Ramos (cell line): Measurements from ENCODE around the gene PDP2.

Experiments used
- in situ Hi-C: fragments of 300-500 bp; cut with MboI; formaldehyde crosslinking; loops from one replicate; pipeline ENCODE4 v1.14.3; 2022; ENCODE audit warnings: low sequenced_read_pairs; ENCODE audit not compliant: unreplicated experiment

PDP2 gene

DNA sequence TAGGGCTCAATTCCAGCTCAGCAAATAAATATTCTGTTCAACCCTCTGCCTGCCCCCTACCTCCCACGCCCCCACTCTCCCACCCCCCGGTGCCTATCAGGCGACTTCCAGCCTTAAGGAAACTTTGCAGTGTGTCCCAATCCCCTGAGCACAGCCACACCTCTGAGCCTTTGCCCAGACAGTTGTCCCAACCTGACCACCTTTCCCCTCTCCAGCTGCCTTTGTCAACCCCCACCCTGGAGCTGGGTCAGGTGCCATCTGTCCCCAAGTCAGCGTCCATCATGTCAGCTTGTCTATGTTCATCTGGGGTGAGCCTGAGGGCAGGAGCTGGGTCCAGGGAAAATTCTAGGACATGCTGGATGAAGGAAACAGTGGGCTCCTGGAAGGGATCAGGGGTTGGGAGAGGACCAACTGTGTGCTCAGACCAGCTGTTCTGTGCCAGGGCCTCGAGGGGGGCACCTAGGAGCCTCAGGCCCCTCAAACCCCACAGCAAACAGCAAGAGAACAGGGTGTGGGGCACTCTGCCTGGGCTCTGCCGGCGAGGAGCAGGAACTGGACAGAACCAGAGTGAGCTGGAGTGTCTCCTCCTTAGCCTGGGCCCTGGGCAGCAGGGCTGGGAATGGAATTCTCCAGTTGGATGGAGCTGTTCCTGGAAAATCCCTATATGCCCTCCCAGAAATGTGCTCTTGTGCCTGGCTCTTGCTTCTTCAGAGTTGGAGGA, 20.6 kb downstream of the PDP2 start:
- in situ Hi-C loops = no loop called here

DNA sequence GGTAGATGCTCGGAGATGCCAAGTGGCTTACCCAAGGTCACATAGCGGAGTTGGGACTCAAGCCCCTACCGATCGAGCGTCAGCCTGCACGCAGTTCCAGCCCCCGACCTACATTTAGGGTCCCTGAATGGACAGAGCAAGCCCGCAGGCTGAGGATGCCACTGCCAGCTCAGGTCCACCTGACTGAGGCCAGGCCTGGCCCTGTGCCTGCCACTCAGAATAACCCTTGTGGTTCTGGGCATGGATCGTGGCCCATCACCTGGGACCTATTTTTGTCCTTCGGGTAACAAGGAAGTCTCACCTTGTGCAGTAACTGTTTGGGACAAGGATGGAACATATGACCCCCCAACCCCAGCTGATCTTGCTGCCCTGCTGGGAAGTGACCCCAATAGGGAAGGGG, 21.3 kb downstream of the PDP2 start:
- in situ Hi-C loops = no loop called here

DNA sequence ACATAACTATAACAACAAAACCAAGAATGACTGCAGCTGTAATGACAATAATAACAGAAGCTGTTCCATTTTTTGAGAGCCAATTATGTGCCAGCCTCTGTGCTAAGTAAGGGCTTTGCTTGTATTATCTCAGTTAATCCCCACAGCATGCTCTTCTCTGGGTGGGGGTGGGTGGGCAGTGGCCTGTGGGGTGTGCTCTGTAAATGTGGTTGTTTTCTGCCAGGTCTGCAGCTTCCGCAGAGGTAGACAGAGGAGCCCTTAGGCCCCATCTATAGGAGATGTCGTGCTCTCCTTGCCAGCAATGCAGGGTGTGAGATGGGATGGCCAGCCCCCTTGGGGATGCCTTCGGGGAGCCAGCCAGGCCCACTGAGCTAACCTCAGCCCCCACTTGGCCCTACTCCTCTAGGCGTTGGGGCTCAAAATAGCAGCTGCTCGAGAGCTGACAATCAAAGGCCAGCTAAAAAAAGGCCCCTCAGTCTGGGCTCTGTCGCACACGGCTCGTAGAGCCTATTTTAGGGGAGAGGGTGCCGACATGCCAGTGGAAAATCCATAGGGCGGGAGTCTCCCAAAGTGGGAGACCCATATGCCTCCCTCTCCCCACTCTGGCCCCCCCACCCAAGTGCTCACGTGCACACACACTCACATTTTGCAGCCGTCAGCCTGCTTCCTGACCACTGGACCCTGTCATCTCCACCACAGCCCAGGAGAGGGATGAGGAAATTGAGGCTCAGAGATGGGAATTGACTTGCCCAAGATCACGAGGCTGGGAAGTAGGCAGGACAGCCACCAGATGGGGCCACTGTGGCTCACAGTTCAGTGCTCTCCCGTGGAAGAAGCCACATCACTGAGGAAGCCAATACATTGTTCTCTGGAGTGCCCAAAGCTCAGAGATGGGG, 22.6 kb downstream of the PDP2 start:
- in situ Hi-C loops = no loop called here

DNA sequence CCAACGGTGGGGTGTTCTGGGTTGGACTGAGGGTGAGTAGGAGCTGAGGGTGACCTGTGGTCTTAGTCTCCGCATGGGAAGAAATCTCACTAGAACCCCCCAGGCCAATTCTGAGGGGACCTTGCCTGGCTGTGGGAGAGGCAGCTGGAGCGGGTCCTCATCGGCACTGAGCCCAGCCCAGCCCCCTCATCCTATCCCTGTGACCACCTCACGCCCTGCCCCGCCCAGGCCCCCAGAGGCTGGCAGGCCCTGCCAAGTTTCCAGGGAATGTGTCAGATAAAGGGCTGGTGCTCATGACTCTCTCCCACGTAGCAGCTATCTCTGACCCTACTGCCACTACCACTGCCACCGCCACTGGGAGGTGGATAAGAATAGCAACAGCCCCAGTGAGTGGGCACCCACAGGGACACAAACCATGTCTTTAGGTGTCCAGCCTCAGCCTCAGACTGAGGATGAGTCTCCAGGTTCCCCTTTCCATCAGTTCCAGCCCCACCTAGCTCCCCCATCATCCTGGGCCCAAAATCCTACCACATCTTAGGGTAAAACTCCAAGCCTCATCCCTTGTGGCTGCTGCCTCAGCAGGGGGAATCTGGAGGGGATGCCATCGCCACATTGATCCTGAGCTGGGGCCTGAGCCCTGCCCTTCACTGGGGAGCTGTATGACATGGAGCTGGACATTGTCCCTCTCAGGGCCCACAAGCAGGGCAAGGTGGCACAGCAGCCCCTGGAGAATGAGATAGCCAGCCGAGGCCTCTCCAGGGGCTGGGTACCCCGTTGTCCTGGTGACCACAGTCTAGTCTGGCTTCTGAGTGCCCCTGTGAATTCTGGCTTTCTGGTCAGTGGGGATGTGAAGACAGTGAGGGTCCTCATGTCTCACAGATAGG, 23.5 kb downstream of the PDP2 start:
- in situ Hi-C loops = no loop called here

DNA sequence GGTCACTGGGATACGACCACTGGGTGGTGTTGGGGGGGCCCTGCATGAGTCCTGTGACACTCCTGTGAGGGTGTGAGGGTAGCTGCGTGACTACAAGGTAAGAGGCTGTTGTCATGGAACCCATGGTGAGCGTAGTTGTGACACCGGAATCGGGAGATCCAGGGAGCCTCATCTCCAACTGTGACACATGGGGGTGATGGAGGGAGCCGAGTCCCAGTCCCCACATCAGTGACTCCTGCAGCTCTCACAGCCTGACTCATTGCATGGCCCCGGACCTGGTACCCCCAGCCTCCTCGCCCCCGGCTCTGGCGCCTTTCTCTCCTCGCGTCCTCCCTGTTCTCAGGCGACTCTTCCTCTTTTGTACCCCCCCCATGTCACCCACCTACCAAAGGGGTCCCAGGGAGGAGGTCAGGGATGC, 24.1 kb downstream of the PDP2 start:
- in situ Hi-C loops = no loop called here

DNA sequence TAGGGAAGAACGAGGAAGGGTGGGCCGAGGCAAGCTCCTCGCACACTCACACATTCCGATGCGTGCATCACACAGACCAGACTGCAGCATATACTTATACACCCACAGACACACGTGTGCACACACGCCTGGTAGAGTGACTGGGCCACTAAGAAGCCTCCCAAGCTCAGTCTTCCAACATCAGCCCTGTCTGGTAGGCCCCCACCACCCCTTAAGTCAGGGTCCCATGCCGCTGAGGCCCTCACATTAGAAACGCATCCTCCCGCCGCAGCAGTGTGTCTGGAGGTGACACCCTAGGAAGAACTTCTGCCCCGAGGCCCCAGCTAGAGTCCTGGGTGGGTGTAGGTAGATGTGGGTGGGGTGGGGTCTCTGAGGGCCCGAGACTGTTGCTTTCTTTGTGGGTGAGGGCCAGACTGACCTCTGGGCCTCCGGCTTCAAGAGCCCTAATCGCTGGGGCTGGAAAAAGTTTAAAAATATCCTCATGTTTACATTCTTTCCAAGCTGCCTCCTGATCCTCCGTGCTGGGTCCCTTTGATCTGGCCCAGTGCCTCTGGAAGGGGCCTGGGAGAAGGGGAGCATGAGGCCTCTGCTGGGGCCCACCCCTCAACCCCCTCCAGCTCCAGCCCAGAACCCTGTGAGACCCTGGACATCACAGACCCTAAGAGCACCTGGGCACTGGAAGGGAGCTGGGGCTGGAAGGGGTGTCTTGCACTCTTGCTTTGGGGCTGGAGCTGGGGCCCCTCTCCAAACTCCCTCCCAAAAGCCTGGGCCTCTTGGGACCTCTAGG, 24.7 kb downstream of the PDP2 start:
- in situ Hi-C loops = no loop called here

DNA sequence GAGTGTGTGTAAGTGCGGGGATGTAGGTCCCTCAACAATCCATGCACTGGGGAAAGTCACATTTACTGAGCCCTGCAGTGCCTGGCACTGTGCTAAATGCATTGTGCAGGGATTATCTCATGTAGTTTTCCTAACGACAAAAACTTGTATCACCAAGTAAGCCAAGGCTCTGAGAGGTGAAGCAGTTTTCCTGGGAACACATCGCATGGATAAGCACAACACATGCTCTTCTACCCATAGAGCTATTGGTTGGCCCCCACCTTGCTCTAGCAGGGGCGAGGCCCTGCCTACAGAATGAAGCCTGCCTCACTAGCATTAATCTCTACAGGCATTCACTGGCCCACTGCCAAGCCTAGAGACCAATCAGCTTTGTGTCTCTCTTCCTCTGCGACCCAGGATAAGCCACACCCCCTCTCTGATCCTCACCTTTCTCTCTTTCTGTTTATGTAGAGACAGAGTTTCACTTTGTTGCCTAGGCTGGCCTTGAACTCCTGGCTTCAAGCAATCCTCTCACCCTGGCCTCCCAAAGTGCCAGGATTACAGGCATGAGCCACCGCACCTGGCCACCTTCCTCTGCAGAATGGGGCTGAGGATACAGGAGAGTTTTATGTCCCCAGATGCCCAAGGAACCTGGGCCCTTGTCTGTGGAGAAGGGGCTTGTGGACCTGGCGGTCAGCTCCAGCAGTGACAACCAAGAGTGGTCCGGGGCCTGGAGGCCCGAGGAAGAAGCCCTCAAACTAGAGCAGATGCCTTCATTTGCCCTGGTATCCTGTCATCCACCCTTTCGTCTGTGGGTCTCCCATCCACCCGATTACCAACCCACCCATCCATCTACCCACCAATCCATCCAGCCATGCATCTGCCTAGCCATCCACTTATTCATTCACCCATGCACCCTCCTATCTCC, 25.6 kb downstream of the PDP2 start:
- in situ Hi-C loops = no loop called here

DNA sequence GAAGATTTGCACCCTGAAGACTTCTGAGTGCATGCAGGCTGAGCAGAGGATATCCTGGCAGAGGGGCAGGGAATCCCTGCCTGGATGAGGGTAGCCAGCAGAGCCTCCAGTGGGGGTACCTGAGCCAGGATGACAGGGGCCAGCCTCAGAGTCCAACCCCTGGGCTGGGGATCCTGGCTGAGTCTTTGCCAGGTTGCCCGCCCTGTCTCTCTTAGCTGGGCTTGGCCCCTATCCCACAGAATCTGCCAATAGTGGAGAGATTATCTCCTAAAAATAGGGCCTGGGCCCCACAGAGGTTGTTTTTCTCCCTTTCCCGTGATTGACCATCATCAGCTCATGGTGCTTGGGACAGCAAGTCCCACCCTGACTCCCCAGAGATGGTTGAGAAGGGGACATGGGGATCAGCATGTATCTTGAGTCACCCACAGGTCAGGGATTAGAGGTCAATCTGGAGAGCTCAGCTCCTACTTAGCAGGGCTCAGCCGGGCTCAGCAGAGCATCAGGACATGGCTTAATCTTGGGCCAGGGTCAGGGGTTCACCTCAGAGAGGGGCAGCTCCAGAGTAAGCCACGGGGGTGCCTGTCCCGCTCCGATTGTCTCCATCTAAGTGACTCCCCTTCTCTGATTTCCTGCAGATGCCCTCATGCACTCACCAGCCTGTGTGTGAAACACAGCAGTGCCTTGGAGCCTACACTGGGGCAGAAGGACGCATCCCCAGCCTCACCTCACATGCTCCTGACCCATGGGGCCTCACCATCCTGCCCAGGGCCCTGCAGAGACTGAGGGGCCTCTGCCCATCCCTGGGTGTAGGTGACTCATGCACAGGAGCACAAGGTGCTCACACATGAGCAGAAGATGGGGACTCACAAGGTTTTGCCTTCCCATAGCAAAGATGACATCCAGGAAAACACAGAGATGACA, 26.9 kb downstream of the PDP2 start:
- in situ Hi-C loops = no loop called here

DNA sequence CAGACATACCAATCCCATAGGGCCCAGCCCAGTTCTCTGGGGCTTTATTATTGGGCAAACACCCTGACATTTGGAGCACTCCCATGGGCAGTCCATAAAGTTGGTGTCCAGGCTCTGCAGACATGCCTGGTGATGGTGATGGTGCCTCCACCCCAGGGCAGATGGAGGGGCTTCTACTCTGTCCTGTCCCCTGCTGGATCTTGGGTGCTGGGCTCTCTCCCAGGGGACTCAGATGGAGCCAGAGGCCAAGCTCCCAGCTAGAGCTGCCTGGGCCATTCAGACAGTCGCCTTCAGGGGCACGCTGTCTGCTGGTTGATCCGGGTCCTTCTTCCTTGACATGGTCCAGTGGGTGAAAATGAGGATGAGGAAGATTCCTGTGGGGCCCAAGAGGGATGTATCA, 27.8 kb downstream of the PDP2 start:
- in situ Hi-C loops = no loop called here

DNA sequence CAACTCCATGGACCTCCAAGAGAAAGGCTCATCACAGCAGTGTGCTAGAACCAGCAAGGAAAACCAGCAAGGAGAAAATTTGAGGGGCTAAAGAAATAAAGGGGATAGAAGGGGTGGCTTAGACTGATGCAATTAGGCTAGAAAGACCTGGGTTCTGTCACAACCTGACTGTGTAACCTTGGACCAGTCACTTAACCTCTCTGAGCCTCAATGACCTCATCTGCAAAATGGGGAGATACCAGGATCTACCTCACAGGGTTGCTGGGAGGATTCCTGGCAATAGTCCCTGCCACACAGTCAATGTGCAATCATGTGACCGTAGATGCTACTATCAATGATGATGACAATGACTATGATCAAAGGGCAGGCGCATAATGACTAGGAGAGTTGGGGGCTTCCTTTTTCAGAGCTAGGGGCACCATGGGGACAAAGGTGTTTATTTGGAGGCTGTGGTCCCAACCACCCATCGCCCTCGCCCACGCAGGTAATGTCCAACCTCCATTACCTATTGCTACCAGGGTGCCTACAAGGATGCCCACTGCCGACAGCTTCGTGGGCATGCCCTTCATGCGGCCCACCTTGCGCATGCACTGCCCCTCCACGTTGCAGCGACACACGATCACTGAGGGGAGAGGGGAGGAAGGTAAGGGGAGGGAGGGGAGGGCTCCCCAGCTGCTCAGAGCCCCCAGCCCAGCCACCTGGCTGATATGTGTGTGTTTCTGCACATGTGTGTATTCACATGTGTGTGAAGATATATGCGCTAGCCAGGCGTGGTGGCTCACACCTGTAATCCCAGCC, 28.6 kb downstream of the PDP2 start:
- in situ Hi-C loops = no loop called here

DNA sequence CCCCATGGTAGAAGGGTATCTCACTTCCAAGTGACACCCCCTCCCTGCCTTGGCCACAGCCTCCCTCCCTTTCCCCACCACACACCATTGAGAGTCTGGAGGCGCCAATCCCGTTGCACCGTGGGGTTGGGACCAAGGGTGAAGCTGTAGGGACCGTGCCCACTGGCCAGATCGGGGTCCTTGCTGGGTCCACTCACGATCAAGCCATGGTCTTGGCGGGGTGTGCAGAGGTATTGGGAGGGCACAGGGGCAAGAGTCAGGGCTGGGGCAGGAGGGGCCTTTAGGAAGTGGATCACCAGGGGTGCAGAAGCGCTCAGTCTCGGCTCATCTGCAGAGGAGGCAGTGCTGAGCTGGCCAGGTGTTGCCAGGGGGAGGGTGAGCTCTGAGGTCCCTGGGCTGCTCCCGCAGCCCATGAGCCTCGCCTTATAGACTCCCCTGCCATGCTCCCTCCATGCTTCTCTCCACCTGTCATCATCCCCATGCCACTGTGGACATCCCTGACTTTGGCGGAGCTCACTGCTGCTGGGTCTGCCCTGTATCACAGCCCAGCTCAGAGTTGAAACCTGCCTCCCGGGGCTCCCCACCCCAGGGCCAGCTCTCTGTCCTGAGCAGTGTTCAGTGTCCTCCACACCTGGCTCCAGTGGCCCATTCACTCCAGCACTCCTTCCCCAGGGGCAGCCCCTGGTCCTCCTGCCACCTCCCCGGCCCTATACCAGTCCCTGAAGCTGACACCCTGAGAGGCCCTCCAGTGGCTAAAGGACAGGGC, 30.0 kb downstream of the PDP2 start:
- in situ Hi-C loops = no loop called here

DNA sequence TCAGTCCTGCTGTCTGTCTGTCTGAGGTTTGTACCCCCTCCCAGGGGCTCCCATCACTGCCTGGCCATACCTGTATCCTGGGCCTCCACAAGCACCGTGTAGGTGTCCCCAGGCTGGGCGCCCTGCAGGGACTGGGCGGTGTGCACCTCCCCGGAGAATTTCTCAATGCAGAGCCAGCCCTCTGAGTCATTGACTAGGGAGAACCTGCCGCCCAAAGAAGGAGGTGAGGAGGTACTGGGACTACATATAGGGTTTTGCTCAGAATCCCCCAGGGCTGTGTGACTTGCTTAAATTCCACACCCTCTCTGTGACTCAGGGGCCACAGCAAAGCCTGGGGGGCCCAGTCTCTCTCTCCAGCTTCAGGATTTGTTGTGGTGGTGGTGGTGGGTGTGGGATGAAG, 30.8 kb downstream of the PDP2 start:
- in situ Hi-C loops = no loop called here

DNA sequence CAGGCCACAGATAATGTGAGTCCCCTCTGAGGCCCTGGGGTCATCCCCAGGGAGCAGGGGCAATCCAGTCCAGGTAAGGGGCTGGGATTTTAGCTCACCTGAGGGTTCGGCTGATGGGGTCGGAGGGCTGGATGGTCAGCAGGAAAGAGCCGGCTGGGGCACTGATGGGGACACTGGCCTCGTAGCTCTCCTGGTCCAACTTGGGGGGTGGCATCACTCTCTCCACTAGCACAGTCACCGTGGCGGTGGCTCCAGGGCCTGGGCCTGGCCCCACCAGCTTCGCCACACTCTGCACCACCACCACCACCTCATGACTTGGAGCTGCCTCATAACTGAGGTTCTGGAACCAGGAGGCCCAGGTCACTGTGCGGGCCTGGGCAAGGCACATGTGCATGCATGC, 31.5 kb downstream of the PDP2 start:
- in situ Hi-C loops = no loop called here

DNA sequence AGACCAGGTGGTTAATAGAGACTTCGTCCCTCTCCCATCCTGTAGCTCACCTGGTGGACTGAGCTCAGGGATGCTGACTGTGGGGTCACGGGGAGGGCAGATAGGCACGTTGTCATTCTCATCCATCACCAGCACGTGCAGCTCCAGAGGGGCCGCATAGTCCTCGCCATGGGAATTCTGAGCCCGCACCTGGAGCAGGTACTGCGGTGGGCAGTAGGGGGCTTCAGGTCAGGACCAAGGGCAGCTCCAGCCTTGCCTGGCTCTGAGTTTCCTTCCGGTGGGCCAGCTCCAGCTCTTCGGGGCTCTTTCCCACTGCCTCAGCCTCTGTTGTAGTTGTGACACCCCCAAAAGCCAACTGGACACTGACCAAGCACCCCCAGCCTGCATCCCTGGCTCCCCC, 32.8 kb downstream of the PDP2 start:
- in situ Hi-C loops = no loop called here

DNA sequence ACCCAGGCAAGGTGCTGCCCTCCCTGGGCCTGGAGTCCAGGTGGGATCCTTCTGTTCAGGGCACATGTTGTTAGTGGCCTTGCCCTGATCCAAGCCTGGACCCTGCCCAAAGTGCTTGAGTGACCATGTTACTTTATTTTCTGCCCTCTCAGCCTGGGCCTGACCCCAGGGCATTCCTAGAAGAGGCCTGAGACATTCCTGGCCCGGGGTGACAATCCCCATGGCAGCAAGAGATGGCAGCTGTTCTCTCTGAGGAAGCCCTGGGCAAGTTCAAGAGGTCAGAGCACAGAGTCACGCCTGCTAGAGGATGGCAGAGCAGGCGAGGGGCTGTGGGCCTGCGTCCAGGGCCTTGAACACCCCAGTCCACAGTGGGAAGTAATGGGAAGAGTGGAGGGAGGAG, 33.4 kb downstream of the PDP2 start:
- in situ Hi-C loops = no loop called here

DNA sequence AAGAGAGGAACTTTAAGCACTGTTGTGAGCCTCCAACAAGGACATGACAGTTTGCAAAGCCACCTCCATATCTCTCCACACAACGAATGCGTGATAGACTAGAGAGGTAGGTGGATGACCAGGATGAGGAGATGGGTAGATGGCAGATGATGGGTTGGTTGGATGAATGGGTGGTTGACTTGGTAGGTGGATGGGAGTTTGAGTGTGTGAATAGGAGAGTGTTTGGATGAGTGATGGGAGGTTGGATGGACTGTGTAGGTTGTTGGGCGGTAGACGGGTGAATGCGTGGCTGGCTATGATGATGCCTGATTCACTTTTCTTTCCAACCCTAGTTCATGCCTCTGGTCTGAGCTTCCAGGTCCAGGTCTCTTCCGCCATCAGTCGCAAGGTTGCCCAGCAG, 34.2 kb downstream of the PDP2 start:
- in situ Hi-C loops = no loop called here
